G401 (cell line): ENCODE measurements around the gene NDUFS8. TPM values are rescaled to one million over a fixed set of nuclear protein-coding genes. Genes with fewer than 3 reads are reported as not detected.

Experiments
- DNase-seq: peaks from one replicate; pipeline ENCODE4 v3.0.0-alpha.2; 2015; ENCODE audit warnings: low spot score
- in situ Hi-C: cut with HindIII; loops from 2 replicates; pipeline ENCODE4 v1.10.0; 2016; ENCODE audit warnings: low sequenced_read_pairs, mixed read lengths
- total RNA-seq: library from RNA; depleted of rRNA; stranded (reverse); fragments of >200 nt; shearing (Covaris generic); gene quantifications from 2 replicates; pipeline ENCODE4 v1.2.3, GENCODE V29; 2014

Gene NDUFS8
- total RNA-seq, 1 experiment from 2014 or later, result 177 TPM

DNA sequence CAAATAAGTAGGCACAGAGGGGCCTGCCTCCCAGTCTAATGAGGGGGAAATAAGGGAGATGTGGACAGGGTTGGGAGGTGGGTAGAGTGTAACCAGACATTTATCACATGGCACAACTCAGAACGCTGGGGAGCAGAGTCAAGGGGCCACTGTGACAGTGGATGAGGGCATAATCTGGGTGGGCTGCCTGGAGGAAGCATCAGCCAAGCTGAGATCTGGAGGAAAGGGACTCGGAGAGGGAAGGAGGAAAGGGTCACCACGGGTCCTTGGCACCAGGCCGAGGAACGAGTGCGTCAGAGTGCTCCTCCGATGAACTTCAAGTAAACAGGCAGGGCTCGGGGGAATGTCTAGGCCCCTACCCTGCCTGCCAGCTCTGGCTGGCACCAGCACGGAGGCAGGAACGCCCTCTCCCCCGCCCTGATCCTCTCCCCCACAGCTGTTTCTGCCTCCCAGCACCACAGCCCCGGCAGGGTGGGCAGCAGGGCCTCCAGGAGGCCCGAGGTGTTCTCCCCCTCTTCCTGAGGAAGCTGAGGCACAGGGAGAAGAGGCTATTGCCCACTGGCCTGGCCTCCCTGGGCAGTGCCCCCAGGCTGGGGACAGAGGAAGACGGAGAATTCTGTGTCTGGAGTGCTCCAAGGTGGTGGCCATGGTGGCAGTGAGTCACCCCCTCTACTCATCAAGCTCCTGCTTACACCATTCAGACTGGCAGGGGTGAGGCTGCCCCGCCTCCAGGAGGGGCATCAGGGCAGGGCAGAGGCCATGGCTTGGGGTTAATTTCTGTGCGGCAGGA lies 16.1 kb upstream of the NDUFS8 start:
- in situ Hi-C loops, result no loop called here
- DNase-seq, result no peak

DNA sequence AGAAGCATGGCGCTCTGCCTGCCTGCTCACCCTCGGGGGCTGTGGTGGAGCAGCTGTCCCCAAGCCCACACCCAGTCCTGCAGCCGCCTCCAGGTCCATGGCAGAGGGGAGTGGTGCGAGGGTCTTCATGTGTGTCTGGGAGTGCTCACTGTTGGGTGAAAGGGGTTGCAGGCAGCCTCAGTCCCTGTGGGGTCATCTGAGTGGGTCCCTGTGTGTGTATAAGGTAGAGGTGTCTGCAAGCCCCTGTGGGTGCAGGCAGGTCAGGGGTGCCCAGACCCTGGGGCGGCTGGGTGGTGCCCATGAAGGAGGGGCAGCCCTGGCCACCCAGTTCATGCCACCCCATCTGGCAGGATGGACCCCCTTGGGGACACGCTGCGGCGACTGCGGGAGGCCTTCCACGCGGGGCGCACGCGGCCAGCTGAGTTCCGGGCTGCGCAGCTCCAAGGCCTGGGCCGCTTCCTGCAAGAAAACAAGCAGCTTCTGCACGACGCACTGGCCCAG lies 15.5 kb upstream of the NDUFS8 start:
- in situ Hi-C loops, result no loop called here

DNA sequence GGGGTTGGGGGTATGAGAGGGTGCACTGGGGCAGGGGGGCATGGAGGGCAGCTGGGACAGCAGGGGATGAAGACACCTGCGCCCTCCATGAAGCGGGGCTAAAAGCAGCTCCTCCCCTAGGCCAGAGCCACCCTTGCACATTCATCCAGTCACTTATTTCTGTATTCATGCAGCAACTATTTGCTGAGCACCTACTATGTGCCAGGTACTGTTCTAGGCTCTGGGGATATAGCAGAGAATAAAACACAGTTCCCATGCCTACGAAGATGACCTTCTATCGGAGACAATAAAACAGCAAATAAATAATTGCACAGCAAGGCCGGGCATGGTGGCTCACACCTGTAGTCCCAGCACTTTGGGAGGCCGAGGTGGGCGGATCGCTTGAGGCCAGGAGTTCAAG lies 15.0 kb upstream of the NDUFS8 start:
- in situ Hi-C loops, result no loop called here
- DNase-seq, result no peak

More for the DNA sequence above, 15.5 kb upstream of the NDUFS8 start:
- no peak for DNase-seq

DNA sequence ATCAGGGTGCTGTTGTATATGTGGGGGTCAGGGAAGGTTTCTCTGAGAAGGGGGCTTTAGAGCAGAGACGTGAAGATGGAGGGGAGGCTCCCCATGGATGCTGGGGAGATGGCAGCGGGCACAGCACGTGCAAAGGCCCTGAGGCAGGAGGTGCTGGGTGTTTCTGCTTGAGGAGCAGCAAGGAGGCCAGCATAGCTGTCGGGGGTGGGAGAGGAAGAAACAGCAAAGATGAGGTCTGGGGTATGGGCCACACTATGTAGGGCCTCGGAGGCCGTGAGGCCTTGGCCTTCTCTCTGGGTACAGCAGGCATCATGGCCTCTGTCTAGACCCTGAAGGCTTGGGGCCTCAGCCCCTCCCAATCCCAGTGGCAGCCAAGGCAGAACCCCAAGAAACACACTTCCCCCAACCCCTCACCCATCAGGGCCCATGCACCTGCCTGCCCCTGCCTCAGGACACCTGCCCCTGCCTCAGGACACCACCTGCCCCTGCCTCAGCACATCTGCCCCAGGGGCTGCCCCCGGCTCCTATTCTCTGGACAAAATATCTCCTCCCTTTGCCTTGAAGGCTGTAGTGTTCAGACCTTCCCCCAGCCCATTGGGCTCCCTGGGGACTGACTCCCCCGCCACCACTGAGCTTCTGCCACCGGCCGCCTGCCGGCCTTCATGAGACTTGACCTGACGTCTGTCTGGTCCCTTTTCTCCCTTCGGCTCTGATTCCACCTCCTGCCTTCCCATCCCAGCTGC lies 14.1 kb upstream of the NDUFS8 start:
- DNase-seq, result no peak
- in situ Hi-C loops, result no loop called here

DNA sequence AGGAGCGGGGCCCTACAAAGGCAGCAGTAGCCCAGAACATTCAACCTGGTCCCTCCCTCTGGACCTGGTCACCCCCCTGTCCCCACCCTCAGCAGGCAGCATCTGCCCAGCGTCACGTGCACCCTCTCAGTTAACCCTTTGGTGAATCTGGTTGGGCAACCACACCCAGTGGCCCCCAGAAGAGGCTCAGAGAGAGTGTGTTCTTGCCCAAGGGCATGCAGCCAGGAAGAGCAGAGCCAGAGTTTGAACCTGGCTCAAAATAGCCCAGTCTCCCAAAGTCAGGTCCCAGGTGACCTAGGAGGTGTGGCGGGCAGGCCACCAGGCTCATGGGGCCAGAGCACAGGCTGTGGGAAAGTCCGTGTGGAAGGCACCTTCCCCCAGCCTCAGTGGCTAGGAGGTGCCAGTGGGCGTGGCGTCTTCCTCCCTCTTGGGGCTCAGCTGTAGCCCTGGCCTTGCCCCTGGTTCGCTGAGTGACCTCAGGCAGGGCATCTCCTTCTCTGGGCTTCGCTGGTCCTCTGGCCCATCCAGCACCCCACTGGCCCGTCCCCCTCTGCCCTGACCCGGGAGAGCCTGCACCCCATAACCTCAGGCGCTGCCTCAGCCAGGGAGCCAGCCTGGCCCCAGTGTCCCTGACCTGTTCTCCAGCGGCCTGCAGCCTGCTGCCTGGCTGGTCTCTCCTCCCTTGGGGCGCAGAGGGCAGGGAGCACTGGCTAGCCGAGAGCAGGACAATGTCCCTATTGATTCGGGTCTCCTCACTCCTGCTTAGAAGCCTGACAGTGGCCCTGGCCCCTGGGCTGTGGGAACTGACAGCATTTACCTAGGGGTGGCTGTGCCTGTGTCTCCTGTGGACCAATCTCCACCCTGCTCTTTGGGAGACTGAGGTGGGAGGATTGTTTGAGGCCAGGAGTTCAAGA lies 13.3 kb upstream of the NDUFS8 start:
- in situ Hi-C loops, result no loop called here
- DNase-seq, result no peak

DNA sequence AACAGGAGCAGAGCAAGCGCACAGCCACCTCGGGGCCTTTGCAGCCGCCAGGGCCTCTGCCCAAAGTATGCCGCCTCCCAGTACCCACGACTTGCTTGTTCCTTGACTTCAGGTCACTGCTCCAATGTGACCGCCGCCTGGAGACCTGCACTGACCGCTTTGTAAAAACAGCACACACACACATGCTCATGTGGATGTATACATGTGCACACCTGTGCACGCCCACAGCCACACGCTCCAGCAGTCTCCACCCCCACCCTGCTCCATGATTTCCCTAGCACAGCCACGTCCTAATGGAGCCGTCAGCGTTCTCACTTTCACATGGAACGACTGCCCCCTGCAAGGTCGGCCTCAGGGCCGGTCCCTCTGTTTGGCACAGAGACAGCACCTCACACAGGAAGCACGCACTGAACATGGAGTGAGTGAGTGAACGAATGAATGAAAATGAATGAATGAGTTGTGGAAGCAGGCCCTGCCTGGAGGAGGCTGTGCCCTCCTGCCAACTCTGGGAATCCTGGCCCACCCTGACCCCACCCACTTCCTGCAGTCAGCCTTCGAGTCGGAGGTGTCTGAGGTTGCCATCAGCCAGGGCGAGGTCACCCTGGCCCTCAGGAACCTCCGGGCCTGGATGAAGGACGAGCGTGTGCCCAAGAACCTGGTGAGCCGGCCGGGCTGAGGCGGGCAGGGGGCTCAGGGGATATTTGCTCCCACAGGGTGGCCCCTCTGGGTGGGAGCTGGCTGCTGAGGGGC lies 12.3 kb upstream of the NDUFS8 start:
- in situ Hi-C loops, result no loop called here
- DNase-seq, result no peak

DNA sequence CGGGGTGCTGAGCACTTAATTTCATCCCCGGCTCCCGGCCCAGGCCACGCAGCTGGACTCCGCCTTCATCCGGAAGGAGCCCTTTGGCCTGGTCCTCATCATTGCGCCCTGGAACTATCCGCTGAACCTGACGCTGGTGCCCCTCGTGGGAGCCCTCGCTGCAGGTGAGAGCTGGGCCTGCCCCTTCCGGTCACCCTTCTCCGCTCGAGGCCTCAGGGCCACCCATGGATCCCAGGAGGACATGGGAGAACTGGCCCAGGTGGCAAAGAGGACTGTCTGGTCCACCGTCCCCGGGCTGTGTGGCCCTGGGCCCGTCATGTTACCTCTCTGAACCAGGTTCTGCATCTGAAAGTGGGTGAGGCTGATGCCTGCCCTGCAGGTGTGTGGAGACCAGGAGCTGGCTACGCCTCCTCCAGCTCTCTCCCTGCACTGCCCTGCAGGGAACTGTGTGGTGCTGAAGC lies 11.7 kb upstream of the NDUFS8 start:
- in situ Hi-C loops, result no loop called here
- no peak for DNase-seq

DNA sequence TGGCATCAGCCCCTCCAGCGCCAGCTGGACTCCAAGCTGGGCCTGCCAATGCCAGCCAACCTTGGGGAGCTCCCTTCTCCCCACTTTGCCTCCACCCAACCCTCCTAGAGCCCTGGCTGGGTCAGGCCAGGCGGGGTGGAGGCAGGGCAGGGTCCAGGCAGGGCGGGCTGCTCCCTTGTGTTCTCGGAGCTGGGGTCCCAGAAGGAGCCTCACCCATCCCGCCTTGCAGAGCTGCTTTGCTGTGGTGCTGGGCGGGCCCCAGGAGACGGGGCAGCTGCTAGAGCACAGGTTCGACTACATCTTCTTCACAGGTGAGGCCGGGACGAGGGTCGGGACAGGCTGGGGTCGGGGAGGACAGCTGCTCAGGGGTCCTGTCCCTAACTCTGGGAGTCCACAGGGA lies 11.0 kb upstream of the NDUFS8 start:
- in situ Hi-C loops, result no loop called here
- no peak for DNase-seq

DNA sequence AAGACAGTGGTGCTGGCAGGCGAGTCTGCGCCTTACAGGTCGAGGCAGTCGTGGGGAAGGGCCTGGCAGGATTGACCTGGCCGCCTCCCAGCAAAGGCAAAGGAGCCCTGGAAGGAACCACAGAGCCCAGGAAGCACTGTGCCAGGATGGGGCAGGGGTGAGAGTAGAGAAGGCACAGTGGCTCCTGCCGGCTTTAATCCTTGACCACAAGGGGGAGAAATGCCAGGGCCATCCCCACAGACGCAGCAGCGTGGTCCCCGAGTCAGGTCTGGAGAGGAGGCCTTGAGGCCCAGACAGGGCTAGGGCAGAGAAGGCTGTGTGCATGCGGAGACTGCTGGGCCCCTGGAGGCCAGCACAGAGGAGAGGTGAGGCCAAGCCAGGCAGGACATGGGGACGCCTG lies 9.9 kb upstream of the NDUFS8 start:
- no peak for DNase-seq
- in situ Hi-C loops, result no loop called here

DNA sequence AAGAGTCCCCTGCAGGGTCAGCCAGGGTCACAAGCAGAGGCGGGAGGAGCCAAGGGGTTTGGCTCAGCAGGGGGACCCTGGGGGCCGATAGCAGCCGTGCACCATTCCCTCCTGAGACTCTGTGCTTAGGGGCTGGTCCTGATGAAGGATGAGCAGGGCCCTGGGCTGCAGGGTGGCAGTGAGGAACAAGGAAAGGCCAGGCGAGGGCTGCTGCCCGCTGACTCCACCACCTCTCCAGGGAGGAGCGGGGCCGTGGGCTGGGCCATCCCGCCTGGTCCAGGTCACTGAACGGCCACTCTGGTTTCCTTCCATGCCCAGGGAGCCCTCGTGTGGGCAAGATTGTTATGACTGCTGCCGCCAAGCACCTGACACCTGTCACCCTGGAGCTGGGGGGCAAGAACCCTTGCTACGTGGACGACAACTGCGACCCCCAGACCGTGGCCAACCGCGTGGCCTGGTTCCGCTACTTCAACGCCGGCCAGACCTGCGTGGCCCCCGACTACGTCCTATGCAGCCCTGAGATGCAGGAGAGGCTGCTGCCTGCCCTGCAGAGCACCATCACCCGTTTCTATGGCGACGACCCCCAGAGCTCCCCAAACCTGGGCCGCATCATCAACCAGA lies 9.2 kb upstream of the NDUFS8 start:
- in situ Hi-C loops, result no loop called here
- no peak for DNase-seq

DNA sequence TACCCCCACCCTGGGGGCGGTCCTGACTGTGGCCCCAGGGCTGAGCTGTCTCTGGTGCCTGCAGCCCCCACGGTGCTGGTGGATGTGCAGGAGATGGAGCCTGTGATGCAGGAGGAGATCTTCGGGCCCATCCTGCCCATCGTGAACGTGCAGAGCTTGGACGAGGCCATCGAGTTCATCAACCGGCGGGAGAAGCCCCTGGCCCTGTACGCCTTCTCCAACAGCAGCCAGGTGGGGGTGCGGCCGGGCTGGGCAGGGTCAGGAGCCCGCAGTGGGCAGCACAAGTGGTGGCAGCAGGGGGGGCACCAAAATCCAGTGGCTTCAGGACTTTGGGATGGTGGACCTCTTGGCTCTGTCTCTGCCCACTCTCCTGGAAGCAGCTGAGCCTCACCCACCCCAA lies 8.0 kb upstream of the NDUFS8 start:
- DNase-seq, result no peak

DNA sequence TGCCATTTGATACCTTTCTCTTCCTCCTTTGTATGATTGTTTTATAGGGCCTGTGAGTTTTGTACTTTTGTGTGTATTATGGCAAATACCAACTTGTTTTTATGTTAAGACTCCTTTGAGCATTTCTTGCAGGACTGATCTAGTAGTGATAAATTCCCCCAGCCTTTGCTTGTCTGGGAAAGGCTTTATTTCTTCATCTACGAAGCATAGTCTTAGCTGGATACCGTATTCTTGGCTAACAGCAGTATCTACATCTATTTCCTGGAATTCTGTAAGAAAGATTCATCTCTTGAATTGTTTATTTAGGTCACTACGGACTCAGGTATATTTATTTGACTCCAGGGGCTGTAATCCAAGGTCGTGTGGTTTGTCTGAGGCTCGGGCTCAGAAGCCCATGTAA lies 6.0 kb upstream of the NDUFS8 start:
- no peak for DNase-seq
- in situ Hi-C loops, result no loop called here

More for the DNA sequence above, 8.0 kb upstream of the NDUFS8 start:
- in situ Hi-C loops, result no loop called here

DNA sequence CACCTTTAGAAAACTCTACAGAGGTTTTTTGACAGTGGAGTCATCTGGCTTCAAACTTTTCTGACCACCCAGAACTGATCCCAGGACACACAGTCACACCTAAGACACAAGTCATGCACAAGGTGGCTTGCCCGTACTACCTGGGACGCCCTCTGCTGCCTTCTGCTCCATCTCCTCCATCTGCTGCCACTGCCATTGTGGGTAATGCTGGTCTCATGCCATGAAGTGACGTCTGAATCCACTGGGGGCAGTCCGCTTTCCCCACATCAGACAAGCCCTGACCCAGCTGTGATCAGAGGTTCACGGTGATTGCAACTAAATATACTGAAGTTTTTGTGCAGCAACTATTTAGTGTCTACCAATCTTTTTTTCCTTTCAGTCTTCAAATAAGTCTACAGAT lies 5.4 kb upstream of the NDUFS8 start:
- DNase-seq, result no peak
- in situ Hi-C loops, result no loop called here

DNA sequence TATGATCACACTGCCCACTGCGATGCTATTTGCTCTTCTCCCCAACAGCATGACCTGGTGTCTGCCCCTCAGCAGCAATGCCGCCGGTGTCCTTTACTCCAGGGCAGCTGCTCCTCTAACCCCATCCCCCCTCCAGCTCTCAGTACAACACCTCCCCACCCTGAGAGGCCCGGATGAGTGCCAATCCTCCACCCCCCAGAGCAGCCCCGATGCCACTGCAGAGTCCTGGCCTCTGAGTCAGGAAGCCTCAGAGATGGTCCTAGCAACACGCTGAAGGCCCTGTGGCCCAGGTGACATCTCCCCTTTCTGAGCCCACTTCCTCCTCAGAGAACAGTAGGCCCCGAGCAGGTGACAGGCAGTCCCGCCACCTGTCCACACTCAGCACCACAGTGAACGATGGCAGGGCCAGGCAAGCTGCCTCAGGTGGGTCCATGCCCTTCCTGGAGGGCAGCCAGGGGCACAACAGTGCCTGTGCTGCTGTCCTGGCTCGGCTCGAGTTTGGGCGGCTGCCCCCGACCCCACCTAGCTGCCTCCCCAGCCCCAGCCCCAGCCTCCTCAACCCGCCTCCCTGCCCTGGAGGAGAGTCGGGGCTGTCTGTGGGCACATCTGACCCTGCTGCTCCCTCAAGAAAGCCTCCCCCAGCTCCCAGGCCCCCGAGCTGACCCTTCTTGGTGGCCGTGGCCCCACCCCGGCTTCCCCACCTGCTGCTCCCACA lies 3.9 kb upstream of the NDUFS8 start:
- in situ Hi-C loops, result no loop called here
- DNase-seq, result no peak

DNA sequence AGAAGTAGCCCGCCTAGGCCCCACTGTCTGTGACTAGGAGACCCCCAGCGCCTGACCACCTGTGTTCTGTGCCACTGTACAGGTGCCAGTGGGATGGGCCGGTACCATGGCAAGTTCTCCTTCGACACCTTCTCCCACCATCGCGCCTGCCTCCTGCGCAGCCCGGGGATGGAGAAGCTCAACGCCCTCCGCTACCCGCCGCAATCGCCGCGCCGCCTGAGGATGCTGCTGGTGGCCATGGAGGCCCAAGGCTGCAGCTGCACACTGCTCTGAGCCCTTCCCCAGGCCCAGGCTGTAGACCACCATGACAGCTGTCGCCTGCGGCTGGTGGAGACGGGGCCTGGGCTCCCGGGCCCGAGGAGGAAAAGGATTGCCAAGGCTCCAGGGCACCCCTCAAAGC lies 2.8 kb upstream of the NDUFS8 start:
- no peak for DNase-seq
- in situ Hi-C loops, result no loop called here

DNA sequence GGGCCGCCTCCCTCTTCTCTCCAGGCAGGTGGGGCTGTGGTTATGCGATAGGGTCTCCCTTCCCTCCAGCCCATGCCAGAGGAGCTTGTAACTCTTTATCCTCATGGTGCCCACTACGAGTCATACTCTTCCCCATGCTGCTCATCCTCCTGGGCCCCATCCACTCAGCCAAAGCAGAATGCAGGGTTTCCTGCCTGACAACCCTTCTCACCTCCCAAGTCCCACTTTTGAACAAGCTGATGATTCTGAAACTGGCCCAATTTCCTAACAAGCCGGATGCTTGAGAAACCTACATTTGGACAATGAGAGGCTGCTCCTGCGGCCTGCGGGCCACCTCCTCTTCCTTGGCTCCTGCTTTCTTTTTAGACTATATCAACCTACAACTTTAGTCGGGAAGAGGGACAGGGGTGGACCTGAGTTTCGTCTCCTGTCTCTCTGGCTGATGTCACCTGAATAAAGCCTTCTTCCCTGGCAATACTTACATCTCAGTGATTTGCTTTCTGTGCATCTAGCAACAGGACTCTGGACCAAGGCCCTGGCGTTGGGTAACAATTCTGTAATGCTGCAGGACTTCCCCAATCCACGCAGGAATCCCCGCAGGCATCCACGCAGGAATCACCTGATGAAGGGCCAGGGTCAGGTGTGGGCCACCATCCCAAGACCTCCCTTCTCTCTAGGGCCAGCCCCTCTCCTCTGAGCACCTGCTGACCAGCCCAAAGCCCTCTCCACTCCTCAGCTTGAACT lies 1.5 kb upstream of the NDUFS8 start:
- no peak for DNase-seq
- in situ Hi-C loops, result no loop called here

DNA sequence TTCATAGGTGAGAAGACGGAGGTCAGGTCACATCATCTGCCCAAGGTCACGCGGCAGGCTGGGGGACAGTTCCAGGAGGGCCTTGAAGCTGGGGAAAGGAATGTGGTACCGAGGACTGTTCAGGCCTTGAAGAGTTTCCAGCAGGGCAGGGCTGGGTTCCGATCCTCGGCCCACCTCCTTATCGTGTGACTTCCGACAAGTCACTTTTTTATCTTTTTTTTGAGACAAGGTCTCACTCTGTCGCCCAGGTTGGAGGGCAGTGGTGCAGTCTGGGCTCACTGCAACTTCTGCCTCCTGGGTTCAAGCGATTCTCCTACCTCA lies 623 bp downstream of the NDUFS8 start:
- in situ Hi-C loops, result no loop called here
- no peak for DNase-seq
